ENCODE data around the gene SPEF2.
"Not testable (repeated sequence)": the region's sequence is repeated elsewhere in the genome, so short reads cannot be mapped to it uniquely, and the experiment has no call there.

DNA sequence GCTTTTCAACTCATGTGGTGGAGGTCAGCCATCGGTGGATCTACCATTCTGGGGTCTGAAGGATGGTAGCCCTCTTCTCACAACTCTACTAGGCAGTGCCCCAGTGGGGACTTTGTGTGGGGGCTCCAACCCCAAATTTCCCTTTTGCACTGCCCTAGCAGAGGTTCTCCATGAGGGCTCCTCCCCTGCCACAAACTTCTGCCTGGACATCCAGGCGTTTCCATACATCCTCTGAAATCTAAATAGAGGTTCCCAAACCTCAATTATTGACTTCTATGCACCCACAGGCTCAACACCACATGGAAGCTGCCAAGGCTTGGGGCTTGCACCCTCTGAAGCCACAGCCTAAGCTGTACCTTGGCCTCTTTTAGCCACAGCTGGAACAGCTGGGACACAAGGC, 227.8 kb downstream of the SPEF2 start:
- TF ChIP-seq SRSF9 (IDR thresholded peaks at IDR 0.05; ENCODE audit: borderline replicate concordance, low read depth, low read length); POLR2A (conservative IDR thresholded peaks at IDR 0.05); GABPA (tag; conservative IDR thresholded peaks at IDR 0.05; ENCODE audit: low read depth); SIN3A (IDR thresholded peaks at IDR 0.05; ENCODE audit: borderline replicate concordance in 2 of 2, control insufficient read depth in 1 of 2, low read depth in 2 of 2, low read length in 2 of 2); MAFK (IDR thresholded peaks at IDR 0.05; ENCODE audit: low read length); SMAD3 (CRISPR knock-in tag; conservative IDR thresholded peaks at IDR 0.05); SUPT5H (IDR thresholded peaks at IDR 0.05); HMG20B (CRISPR knock-in tag; IDR thresholded peaks at IDR 0.05); RAD21 (CRISPR knock-in tag; conservative IDR thresholded peaks at IDR 0.05 in 1 of 2, IDR thresholded peaks at IDR 0.05 in 1 of 2); EZH2 (IDR thresholded peaks at IDR 0.05; ENCODE audit: borderline replicate concordance, low read depth, low read length); POLR2AphosphoS5 (IDR thresholded peaks at IDR 0.05; ENCODE audit: control insufficient read depth, insufficient read depth, low read depth, low read length); TOE1 (IDR thresholded peaks at IDR 0.05; ENCODE audit: borderline replicate concordance); TOE1 (CRISPR knock-in tag; IDR thresholded peaks at IDR 0.05; ENCODE audit: borderline replicate concordance, low read depth): not testable (repeated sequence)
- TF ChIP-seq, protein P1, sequence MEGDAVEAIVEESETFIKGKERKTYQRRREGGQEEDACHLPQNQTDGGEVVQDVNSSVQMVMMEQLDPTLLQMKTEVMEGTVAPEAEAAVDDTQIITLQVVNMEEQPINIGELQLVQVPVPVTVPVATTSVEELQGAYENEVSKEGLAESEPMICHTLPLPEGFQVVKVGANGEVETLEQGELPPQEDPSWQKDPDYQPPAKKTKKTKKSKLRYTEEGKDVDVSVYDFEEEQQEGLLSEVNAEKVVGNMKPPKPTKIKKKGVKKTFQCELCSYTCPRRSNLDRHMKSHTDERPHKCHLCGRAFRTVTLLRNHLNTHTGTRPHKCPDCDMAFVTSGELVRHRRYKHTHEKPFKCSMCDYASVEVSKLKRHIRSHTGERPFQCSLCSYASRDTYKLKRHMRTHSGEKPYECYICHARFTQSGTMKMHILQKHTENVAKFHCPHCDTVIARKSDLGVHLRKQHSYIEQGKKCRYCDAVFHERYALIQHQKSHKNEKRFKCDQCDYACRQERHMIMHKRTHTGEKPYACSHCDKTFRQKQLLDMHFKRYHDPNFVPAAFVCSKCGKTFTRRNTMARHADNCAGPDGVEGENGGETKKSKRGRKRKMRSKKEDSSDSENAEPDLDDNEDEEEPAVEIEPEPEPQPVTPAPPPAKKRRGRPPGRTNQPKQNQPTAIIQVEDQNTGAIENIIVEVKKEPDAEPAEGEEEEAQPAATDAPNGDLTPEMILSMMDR (IDR thresholded peaks at IDR 0.05 in 2 of 3, conservative IDR thresholded peaks at IDR 0.05 in 1 of 3; ENCODE audit: insufficient read depth in 2 of 3, low read depth in 1 of 3, low read length in 3 of 3): not testable (repeated sequence)
- TF ChIP-seq, protein P2, sequence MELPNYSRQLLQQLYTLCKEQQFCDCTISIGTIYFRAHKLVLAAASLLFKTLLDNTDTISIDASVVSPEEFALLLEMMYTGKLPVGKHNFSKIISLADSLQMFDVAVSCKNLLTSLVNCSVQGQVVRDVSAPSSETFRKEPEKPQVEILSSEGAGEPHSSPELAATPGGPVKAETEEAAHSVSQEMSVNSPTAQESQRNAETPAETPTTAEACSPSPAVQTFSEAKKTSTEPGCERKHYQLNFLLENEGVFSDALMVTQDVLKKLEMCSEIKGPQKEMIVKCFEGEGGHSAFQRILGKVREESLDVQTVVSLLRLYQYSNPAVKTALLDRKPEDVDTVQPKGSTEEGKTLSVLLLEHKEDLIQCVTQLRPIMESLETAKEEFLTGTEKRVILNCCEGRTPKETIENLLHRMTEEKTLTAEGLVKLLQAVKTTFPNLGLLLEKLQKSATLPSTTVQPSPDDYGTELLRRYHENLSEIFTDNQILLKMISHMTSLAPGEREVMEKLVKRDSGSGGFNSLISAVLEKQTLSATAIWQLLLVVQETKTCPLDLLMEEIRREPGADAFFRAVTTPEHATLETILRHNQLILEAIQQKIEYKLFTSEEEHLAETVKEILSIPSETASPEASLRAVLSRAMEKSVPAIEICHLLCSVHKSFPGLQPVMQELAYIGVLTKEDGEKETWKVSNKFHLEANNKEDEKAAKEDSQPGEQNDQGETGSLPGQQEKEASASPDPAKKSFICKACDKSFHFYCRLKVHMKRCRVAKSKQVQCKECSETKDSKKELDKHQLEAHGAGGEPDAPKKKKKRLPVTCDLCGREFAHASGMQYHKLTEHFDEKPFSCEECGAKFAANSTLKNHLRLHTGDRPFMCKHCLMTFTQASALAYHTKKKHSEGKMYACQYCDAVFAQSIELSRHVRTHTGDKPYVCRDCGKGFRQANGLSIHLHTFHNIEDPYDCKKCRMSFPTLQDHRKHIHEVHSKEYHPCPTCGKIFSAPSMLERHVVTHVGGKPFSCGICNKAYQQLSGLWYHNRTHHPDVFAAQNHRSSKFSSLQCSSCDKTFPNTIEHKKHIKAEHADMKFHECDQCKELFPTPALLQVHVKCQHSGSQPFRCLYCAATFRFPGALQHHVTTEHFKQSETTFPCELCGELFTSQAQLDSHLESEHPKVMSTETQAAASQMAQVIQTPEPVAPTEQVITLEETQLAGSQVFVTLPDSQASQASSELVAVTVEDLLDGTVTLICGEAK (IDR thresholded peaks at IDR 0.05): not testable (repeated sequence)
- TF ChIP-seq, protein P2 (CRISPR knock-in tag; IDR thresholded peaks at IDR 0.05): not testable (repeated sequence)
